Measurements from ENCODE around the gene NLRP10.

DNA sequence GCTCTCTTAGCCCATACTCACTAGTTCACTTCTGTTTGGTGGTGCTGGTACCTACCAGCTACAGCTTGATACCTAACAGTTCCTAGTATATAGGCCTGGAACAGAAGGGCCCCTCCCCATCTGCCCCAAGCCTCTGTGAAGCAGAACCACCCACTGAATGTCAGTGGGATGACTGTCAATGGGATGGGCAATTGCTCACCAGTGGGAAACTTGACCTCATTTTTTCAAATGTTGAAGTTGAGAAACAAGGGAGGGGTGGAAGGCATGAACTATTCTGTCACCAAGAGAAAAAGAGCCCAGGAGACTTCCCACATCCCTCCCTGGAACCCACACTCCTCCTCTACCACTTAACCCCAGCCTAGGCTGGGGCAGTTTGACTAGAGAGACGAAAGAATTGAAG, at the start of gene NLRP10:
- TF ChIP-seq, protein P1, sequence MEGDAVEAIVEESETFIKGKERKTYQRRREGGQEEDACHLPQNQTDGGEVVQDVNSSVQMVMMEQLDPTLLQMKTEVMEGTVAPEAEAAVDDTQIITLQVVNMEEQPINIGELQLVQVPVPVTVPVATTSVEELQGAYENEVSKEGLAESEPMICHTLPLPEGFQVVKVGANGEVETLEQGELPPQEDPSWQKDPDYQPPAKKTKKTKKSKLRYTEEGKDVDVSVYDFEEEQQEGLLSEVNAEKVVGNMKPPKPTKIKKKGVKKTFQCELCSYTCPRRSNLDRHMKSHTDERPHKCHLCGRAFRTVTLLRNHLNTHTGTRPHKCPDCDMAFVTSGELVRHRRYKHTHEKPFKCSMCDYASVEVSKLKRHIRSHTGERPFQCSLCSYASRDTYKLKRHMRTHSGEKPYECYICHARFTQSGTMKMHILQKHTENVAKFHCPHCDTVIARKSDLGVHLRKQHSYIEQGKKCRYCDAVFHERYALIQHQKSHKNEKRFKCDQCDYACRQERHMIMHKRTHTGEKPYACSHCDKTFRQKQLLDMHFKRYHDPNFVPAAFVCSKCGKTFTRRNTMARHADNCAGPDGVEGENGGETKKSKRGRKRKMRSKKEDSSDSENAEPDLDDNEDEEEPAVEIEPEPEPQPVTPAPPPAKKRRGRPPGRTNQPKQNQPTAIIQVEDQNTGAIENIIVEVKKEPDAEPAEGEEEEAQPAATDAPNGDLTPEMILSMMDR (IDR thresholded peaks at IDR 0.05; ENCODE audit: low read depth, low read length, poor library complexity, severe bottlenecking), result no peak
- TF ChIP-seq EZH2phosphoT487 (IDR thresholded peaks at IDR 0.05; ENCODE audit: borderline replicate concordance, low read length), result no peak
